ENCODE data around the gene ERAP2.
"Not testable (repeated sequence)": the region's sequence is repeated elsewhere in the genome, so short reads cannot be mapped to it uniquely, and the experiment has no call there.

The ERAP2 gene

DNA sequence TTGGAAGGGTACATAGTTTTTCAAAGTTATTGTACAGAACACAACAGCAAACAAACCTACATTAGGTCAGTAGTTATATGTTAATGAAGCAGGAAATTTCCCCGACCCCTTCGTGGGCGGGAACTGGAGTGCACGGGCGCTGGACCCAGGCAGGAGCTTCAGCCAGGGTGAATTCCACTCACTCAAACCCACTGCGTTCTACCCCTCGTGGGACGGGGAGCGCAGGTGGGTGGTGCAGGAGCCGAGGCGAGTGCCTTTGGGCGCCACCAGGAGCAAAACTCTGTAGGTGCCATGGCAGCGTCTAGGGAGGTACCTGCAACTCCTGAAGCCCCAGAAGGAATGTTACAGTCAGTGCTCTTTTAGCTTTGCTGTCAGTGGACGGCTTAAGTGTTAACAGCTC lies 39.0 kb upstream of the ERAP2 start:
- Mint-ChIP-seq H3K9me3 (no peaks in the 10 kb centered on the region), H3K4me3 (no peak overlapping the region), H3K27ac (peak overlapping the region; percentile 79), H3K4me1 (peaks cover 5% of the 10 kb centered on the region), H3K27me3 (ENCODE audit: low read depth, poor library complexity) (peaks cover 7% of the 10 kb centered on the region), H3K36me3 (ENCODE audit: low read depth) (no peaks in the 10 kb centered on the region)
- no peak for TF ChIP-seq CTCF (IDR thresholded peaks at IDR 0.05)
- DNase-seq: no peak

DNA sequence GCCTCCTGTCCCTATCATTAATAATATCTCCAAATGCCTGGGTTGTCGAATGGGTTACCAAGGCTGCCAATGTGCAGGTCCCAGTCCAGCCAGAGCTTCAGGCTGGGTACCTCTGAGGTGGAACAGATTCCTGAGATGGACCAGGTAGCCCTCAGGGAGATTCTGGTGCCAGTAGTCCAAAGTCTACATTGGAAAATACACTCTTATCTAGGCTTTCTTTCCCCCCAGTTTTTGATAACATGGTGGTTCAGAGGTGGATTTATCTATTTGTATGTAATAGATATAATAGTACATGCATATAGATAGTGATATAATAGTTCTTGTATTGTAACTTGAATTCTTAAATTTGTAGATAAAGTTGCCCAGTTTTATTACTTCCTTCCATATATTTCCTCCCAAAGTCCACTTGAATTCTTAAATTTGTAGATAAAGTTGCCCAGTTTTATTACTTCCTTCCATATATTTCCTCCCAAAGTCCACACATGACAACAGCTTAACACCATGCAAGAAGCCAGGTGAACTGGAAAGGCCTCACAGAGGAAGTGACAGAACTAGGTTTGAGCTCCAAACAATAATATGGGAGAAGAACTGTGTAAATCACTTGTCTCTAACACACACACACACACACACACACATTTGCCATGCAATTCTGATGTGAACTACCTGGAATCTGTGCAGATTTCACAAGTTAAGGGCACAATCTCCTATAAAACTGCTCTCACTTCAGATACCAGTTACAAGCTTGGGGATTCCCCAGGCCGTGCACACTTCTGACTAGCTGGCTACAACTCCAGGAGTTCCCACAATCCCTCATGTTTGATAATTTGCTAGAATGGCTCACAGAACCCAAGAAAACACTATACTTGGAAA lies 37.9 kb upstream of the ERAP2 start:
- Mint-ChIP-seq H3K27ac (no peak overlapping the region), H3K4me1 (peaks cover 5% of the 10 kb centered on the region), H3K9me3 (no peaks in the 10 kb centered on the region), H3K36me3 (ENCODE audit: low read depth) (no peaks in the 10 kb centered on the region), H3K4me3 (no peak overlapping the region), H3K27me3 (ENCODE audit: low read depth, poor library complexity) (peaks cover 8% of the 10 kb centered on the region)
- TF ChIP-seq CTCF (IDR thresholded peaks at IDR 0.05): no peak
- no peak for DNase-seq

DNA sequence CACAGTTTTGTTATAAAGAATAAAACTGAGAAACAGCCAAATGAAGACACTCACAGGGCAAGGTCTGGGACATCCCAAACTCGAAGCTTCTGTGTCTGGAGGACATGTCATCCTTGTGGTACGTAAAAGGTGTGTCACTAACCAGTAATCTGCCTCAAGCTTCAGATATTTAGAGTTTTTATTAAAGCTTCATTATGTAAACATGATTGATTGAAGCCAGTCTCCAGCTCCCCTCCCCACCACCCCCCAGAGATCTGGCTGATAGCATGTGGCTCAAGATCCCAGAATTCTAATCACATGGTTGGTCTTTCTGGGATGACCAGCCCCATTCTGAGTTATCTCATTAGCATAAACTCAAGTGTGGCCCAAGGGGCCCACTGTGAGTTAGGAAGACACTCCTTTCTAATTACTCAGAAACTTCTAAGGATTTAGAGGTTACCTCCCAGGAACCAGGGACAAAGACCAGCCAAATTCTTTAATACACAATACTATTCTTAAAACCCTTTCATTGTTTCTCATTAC lies 37.2 kb upstream of the ERAP2 start:
- Mint-ChIP-seq H3K4me3 (no peak overlapping the region), H3K9me3 (no peaks in the 10 kb centered on the region), H3K36me3 (ENCODE audit: low read depth) (no peaks in the 10 kb centered on the region), H3K27me3 (ENCODE audit: low read depth, poor library complexity) (peaks cover 5% of the 10 kb centered on the region), H3K27ac (no peak overlapping the region), H3K4me1 (peaks cover 5% of the 10 kb centered on the region)
- no peak for TF ChIP-seq CTCF (IDR thresholded peaks at IDR 0.05)
- no peak for DNase-seq

DNA sequence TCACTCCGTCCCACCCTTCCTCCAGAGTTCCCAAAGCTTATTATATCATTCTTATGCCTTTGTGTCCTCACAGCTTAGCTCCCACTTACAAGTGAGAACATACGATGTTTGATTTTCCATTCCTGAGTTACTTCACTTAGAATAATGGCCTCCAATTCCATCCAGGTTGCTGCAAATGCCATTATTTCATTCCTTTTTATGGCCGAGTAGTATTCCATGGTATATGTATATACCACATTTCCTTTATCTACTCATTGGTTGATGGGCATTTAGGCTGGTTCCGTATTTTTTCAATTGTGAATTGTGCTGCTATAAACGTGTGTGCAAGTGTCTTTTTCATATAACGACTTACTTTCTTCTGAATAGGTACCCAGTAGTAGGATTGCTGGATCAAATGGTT lies 34.4 kb upstream of the ERAP2 start:
- H3K36me3 Mint-ChIP-seq (ENCODE audit: low read depth); H3K27me3 Mint-ChIP-seq (ENCODE audit: low read depth, poor library complexity); DNase-seq; H3K27ac Mint-ChIP-seq; H3K9me3 Mint-ChIP-seq; H3K4me1 Mint-ChIP-seq; H3K4me3 Mint-ChIP-seq: not testable (repeated sequence)

GRCh38 chr5:96843140-96843539 lies 33.2 kb upstream of the ERAP2 start:
- H3K36me3 Mint-ChIP-seq (ENCODE audit: low read depth): peaks cover under 1% of the 10 kb centered on the region
- H3K4me1 Mint-ChIP-seq: peaks cover 5% of the 10 kb centered on the region
- H3K9me3 Mint-ChIP-seq: peaks cover 9% of the 10 kb centered on the region
- no peak for TF ChIP-seq CTCF (IDR thresholded peaks at IDR 0.05)
- peaks cover 5% of the 10 kb centered on the region for H3K27me3 Mint-ChIP-seq (ENCODE audit: low read depth, poor library complexity)
- no peak overlapping the region for H3K27ac Mint-ChIP-seq
- no peak overlapping the region for H3K4me3 Mint-ChIP-seq
- DNase-seq: no peak

DNA sequence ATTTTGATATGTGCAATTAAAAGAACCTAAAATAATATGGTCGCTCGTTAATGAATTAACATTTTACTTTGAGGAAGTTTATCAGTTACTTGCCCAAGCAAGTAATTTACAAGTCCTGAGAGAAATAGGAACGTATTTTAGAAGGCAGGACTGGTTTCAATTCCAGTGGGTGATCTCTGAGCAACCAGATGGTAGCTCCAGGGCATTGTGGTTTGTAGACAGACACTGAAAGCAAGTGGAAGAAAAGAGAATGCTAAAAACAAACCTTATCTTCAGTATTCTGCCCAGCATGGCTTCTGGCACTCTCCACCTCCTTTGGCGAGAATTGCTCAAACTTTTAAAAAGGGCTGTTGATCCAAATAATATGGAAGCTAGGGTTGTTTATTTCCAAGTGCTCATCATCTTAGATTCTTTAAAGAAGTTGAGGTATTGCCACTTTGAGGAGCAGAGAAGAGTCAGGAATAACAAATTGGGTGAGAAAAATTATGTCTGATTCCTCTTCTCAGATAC lies 31.8 kb upstream of the ERAP2 start:
- no peak overlapping the region for H3K4me3 Mint-ChIP-seq
- peaks cover 23% of the 10 kb centered on the region for H3K9me3 Mint-ChIP-seq
- peaks cover 14% of the 10 kb centered on the region for H3K36me3 Mint-ChIP-seq (ENCODE audit: low read depth)
- no peak overlapping the region for H3K27ac Mint-ChIP-seq
- TF ChIP-seq CTCF (IDR thresholded peaks at IDR 0.05): no peak
- no peak for DNase-seq
- H3K27me3 Mint-ChIP-seq (ENCODE audit: low read depth, poor library complexity): peaks cover 5% of the 10 kb centered on the region
- H3K4me1 Mint-ChIP-seq: peaks cover 4% of the 10 kb centered on the region
